AG04450 (cell line): Measurements from ENCODE around the gene PRXL2A. TPM values are rescaled to one million over a fixed set of nuclear protein-coding genes. Genes with fewer than 3 reads are reported as not detected.
A peak's percentile ranks its signal among the peaks of the same experiment; 100 is the strongest.
"Not testable (repeated sequence)": the region's sequence is repeated elsewhere in the genome, so short reads cannot be mapped to it uniquely, and the experiment has no call there.

ENCODE experiments used
- CTCF ChIA-PET: fragments of 300-600, 350-600 bp; formaldehyde crosslinking; extraction: SDS; loops from one replicate; lab custom pipeline; 2022; ENCODE audit warnings: antibody characterized with exemption, inconsistent platforms; lab: Charles Lee
- POLR2A ChIA-PET: fragments of 350-600 bp; formaldehyde crosslinking; extraction: SDS; loops from one replicate; lab custom pipeline; 2021; ENCODE audit warnings: antibody characterized with exemption, inconsistent platforms; lab: Yijun Ruan, JAX
- DNase-seq: peaks from one replicate; pipeline ENCODE4 v3.0.0-alpha.2; 2011; ENCODE audit warnings: low read depth, low spot score
- H3K27ac ChIP-seq: one replicate; pipeline ENCODE4 v1.5.1; 2012; ENCODE audit warnings: low read depth, low read length, control low read depth
- H3K27me3 ChIP-seq: one replicate; pipeline ENCODE4 v1.6.0; 2012; ENCODE audit warnings: low read length; ENCODE audit not compliant: control insufficient read depth, insufficient read depth
- H3K4me3 ChIP-seq: 2 replicates; pipeline ENCODE4 v1.5.1; 2011; ENCODE audit warnings: mild to moderate bottlenecking, low read depth, low read length, control low read depth
- H3K9me3 ChIP-seq: 2 replicates; pipeline ENCODE4 v1.5.1; 2012; ENCODE audit warnings: low read length; ENCODE audit not compliant: control insufficient read depth, insufficient read depth
- polyA plus RNA-seq: library from polyadenylated mRNA; depleted of rRNA; stranded (reverse); fragments of >200 nt; gene quantifications from 2 replicates; pipeline ENCODE4 v1.2.3, GENCODE V29; 2011
- TF ChIP-seq, protein P1 (sequence below): IDR thresholded peaks from 2 replicates; pipeline ENCODE4 v1.5.1; 2011; ENCODE audit warnings: low read depth, low read length, control low read depth, inconsistent platforms

The PRXL2A gene
- polyA plus RNA-seq, 1 experiment, result 5.2 TPM

DNA sequence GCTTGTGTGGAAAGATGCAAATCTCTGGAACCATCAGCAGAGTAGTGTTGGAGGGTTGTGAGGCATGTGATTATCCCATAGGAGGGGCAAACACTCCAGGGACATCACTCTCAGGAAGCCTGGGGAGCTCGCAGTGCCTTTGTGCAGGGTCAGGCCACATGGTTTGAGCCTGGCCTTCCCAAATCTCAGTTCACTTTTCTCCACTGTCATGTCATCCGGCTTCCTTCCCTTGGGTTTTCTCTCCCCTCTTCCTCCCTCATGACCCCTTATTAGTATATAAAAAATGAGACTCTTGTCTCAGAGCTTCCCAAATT, 66.2 kb downstream of the PRXL2A start:
- POLR2A ChIA-PET, result no interaction called here
- Histone ChIP-seq H3K9me3 (peaks cover 16% of the 10 kb centered on the region), H3K4me3 (no peak overlapping the region), H3K27me3 (no peaks in the 10 kb centered on the region), H3K27ac (peak overlapping the region; percentile 69)
- TF ChIP-seq, protein P1, sequence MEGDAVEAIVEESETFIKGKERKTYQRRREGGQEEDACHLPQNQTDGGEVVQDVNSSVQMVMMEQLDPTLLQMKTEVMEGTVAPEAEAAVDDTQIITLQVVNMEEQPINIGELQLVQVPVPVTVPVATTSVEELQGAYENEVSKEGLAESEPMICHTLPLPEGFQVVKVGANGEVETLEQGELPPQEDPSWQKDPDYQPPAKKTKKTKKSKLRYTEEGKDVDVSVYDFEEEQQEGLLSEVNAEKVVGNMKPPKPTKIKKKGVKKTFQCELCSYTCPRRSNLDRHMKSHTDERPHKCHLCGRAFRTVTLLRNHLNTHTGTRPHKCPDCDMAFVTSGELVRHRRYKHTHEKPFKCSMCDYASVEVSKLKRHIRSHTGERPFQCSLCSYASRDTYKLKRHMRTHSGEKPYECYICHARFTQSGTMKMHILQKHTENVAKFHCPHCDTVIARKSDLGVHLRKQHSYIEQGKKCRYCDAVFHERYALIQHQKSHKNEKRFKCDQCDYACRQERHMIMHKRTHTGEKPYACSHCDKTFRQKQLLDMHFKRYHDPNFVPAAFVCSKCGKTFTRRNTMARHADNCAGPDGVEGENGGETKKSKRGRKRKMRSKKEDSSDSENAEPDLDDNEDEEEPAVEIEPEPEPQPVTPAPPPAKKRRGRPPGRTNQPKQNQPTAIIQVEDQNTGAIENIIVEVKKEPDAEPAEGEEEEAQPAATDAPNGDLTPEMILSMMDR, result no peak
- CTCF ChIA-PET, result interaction anchor here (1.1 to 1.6 kb wide), 2 partner anchors 21 to 31 kb away, joined by 3 to 8 read pairs; no protein-coding TSS in a partner anchor
- DNase-seq, result no peak

DNA sequence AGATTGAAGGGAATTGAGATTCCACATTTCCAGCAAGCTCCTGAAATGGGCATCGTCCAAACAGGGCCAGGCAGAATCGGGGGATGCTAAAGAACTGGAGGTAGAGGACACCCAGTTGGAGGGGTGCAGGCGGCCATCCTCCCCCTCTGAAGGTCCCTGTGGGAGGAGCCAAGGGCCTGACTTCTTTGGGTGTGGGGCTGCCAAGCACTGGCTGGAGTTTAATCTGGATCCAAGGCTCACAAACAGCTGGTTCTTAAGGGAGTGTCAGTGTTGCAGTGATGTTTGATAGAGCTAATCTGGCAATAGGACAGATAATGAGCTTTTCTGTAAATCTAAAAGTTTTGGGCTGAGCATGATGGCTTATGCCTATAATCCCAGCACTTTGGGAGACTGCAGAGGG, 66.6 kb downstream of the PRXL2A start:
- no peak for DNase-seq
- Histone ChIP-seq H3K9me3 (peaks cover 16% of the 10 kb centered on the region), H3K4me3 (no peak overlapping the region), H3K27ac (no peak overlapping the region), H3K27me3 (no peaks in the 10 kb centered on the region)
- CTCF ChIA-PET, result interaction anchor here (1.1 to 1.6 kb wide), 2 partner anchors 22 to 31 kb away, joined by 3 to 8 read pairs; no protein-coding TSS in a partner anchor
- POLR2A ChIA-PET, result no interaction called here
- TF ChIP-seq, protein P1, result no peak

DNA sequence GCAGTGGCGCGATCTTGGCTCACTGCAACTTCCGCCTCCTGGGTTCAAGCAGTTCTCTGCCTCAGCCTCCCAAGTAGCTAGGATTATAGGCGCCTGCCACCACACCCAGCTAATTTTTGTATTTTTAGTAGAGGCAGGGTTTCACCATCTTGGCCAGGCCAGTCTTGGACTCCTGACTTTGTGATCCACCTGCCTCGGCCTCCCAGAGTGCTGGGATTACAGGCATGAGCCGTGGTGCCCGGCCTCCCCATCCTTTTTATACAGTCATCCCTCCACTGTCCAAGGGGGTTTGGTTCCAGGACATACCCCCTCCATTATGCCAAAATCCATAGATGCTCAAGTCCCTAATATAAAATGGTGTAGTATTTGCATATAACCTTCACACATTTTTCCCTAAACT, 67.3 kb downstream of the PRXL2A start:
- H3K4me3 ChIP-seq, H3K27me3 ChIP-seq, H3K27ac ChIP-seq, DNase-seq: not testable (repeated sequence)
- ChIA-PET CTCF (interaction anchor here (1.6 kb wide), 1 partner anchor 30 kb away, joined by 8 read pairs; no protein-coding TSS in a partner anchor), POLR2A (interaction anchor here (0.7 kb wide), 1 partner anchor 10 kb away, joined by 5 read pairs; no protein-coding TSS in a partner anchor)
- peaks cover 16% of the 10 kb centered on the region for H3K9me3 ChIP-seq

DNA sequence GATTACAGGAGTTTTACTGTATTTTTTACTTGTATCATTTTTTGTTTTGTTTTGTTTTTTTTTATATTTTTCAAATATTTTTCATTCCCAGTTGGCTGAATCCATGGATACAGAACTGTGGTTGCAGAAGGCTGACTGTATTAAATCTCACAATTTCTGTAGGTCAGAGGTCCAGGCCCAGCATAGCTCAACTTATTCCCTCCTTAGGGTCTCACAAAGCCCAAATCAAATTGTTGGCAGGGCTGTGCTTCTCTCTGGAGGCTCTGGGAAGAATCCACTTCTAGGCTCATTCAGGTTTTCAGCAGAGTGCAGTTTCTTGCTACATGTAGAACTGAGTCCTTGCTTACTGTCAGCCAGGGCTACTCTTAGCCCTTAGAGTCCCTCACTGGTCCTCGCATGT, 68.3 kb downstream of the PRXL2A start:
- TF ChIP-seq, protein P1, result no peak
- CTCF ChIA-PET, result interaction anchor here (0.7 kb wide), 1 partner anchor 29 kb away, joined by 3 read pairs; no protein-coding TSS in a partner anchor
- POLR2A ChIA-PET, result no interaction called here
- no peaks in the 10 kb centered on the region for H3K27me3 ChIP-seq
- H3K27ac ChIP-seq, result no peak overlapping the region
- no peak for DNase-seq
- no peak overlapping the region for H3K4me3 ChIP-seq
- peaks cover 16% of the 10 kb centered on the region for H3K9me3 ChIP-seq

DNA sequence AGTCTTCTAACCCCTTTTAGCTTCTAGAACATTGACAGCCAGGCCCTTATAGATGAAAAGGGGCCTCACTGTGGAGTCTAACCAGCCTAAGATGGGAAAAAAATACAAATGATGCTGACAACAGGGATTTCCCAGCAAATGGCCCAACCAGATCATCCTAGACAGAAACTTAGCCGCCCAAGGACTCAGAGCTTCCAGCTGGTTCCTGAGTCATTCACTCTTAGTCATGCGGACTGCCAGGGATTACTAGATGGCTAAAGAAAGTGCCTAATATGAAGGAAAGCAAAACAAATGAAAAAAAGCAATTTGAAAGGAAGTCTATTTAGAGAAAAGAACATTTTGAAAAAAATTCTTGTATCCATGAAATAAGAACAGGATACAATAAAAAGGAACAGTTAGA, 69.5 kb downstream of the PRXL2A start:
- Histone ChIP-seq H3K27me3 (no peaks in the 10 kb centered on the region), H3K27ac (no peak overlapping the region), H3K4me3 (no peak overlapping the region), H3K9me3 (peaks cover 16% of the 10 kb centered on the region)
- TF ChIP-seq, protein P1, result no peak
- CTCF ChIA-PET, result interaction anchor here (2.9 kb wide), 1 partner anchor 28 kb away, joined by 11 read pairs; no protein-coding TSS in a partner anchor
- POLR2A ChIA-PET, result no interaction called here
- DNase-seq, result no peak

DNA sequence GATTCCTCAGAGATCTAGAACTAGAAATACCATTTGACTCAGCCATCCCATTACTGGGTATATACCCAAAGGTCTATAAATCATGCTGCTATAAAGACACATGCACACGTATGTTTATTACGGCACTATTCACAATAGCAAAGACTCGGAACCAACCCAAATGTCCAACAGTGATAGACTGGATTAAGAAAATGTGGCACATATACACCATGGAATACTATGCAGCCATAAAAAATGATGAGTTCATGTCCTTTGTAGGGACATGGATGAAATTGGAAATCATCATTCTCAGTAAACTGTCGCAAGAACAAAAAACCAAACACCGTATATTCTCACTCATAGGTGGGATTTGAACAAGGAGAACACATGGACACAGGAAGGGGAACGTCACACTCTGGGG, 72.0 kb downstream of the PRXL2A start:
- POLR2A ChIA-PET, DNase-seq, H3K4me3 ChIP-seq, H3K27ac ChIP-seq, H3K27me3 ChIP-seq: not testable (repeated sequence)
- CTCF ChIA-PET, result interaction anchor here (0.9 kb wide), 1 partner anchor 26 kb away, joined by 3 read pairs; no protein-coding TSS in a partner anchor
- peaks cover 16% of the 10 kb centered on the region for H3K9me3 ChIP-seq
